ENCODE data around the gene TOR1A.

DNA sequence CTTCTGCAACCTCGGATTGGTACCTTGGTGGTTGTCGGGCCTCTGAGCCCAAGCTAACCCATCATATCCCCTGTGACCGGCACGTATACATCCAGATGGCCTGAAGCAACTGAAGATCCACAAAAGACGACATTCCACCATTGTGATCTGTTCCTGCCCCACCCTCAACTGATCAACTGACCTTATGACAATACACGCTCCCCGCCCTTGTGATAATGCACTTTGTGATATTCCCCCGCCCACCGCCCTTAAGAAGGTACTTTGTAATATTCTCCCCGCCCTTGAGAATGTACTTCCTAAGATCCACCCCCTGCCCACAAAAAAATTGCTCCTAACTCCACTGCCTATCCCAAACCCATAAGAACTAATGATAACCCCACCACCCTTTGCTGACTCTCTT lies 37.5 kb downstream of the TOR1A start:
- TF ChIP-seq, protein P1, sequence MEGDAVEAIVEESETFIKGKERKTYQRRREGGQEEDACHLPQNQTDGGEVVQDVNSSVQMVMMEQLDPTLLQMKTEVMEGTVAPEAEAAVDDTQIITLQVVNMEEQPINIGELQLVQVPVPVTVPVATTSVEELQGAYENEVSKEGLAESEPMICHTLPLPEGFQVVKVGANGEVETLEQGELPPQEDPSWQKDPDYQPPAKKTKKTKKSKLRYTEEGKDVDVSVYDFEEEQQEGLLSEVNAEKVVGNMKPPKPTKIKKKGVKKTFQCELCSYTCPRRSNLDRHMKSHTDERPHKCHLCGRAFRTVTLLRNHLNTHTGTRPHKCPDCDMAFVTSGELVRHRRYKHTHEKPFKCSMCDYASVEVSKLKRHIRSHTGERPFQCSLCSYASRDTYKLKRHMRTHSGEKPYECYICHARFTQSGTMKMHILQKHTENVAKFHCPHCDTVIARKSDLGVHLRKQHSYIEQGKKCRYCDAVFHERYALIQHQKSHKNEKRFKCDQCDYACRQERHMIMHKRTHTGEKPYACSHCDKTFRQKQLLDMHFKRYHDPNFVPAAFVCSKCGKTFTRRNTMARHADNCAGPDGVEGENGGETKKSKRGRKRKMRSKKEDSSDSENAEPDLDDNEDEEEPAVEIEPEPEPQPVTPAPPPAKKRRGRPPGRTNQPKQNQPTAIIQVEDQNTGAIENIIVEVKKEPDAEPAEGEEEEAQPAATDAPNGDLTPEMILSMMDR (IDR thresholded peaks at IDR 0.05), result no peak
- TF ChIP-seq POLR2A (IDR thresholded peaks at IDR 0.05; ENCODE audit: low read depth), result no peak
- TF ChIP-seq EP300 (IDR thresholded peaks at IDR 0.05), result no peak
